NCI-H1694 treated with DMSO at 0.1 percent for 48 hours (cell line): ENCODE results near the gene ETV3.

ENCODE experiments used
- DNase-seq: peaks from one replicate; lab custom pipeline; 2025; lab: John Stamatoyannopoulos, UW

The ETV3 gene

DNA sequence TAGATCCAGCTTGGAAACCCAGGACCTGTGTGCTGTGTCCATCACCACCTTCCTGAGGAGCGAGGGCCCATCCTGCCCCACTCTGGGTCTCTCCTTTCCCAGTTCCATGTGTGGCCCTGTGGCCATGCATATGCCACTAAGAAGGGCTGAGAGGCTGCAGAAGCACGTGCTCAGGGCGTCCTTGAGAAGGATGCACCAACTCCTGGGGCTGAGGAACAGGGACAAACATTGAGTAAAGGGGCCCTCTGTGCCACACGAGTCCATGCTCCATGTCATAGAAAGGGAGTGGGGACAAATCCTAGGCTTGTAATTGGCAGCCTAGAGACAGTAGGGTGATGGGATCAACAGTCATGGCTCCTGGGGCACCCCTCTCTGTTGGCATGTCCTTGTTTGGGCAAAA is 47.0 kb downstream of the ETV3 start:
- DNase-seq = no peak

DNA sequence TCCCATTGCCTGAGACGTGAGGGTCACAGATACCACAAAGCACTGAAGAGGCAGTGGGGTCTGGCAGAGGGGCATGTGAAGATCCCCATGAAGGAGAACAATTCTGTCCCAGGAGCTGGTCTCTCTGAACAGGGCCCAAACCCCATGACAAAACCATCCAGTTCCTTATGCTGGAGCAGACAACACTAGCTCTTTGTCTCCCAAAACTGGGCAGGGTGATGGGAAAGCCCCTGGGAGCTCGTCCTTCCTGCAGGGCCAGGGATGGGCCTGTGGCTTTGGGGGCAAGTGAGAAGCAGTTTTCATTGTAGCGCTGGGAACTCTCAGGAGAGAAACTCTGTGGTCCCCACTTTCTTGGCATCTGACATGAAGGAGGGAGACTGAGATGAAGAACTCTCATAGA is 47.4 kb downstream of the ETV3 start:
- DNase-seq = no peak

DNA sequence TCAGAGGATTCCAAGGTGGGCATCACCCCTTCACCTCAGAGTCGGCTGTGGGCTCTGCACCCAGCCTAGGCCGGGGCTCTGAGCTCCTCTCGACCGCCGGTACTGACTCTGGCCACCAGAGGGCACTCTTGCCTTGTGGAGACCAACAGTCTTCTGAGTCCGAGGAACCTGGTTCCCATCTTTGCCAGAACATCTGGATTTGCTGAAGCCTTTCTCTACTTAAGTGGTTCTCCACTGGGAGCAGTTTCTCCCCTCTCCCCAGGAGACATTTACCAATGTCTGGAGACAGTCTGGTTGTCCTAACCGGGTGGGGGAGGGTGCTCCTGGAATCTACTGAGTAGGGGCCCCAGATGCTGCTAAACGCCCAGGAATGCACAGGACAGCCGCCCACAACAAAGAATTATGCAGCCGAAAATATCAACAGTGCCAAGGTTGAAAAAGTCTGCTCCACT is 48.0 kb downstream of the ETV3 start:
- peak; percentile 58 for DNase-seq

DNA sequence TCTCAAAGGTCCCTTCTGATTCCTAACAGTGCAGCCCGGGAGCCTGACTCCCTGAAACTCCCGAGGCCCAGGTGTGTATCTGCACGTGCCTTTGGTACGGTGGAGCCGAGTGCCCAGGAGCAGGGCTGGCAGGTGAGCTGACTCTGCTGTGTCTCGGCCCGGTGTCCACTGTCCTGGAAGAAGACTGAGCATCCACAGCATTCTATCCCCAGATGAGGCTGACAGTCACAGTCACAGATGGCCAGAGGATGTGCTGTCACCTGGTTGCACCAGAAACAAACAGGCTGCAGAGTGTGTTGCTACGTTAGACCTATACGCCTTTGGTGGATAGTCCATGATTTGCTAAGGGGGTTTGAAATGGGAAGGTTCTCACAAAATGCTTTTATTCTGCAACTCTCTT is 48.4 kb downstream of the ETV3 start:
- no peak for DNase-seq

DNA sequence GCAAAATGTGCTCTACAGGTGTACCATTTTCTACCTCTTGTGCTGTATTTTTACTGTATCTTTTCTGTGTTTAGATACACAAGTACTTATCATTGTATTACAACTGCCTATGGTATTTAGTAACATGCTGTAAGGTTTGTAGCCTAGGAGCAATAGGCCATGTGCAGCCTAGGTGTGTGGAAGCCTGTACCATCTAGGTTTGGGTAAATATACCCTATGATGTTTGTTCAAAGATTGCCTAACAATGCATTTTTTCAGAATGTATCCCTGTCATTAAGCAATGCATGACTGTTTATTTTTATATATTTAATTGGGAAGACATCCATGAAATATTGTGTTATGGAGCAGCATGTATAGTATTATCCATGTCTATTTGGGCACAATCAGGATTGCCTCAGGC is 49.6 kb downstream of the ETV3 start:
- DNase-seq = no peak

DNA sequence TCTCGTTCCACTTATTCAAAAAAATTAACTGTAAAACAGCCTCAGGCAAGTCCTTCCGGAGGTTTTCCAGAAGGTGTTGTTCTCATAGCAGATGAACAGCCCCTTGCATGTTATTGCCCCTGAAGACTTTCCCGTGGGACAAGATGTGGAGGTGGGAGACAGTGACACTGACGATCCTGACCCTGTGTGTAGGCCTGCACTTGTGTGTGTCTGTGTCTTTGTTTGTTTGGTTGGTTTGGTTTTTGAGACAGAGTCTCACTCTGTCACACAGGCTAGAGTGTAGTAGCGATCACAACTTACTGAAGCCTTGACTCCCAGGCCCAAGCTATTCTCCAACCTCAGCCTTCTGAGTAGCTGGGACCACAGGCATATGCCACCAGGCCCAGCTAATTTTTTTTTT is 51.2 kb downstream of the ETV3 start:
- no peak for DNase-seq

DNA sequence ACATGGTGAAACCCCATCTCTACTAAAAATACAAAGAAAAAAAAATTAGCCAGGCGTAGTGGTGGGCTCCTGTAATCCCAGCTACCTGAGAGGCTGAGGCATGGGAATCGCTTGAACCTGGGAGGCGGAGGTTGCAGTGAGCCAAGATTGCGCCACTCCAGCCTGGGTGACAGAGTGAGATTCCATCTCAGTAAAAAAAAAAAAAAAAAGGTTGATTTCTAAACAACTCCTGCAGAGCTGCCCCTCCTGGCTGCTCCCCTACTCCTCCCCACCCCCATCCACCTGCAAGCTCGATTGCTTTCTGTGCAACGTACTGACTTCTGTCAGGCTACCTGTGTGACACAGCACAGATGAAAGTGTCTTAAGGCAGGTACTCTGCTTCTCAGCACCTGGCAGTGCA is 51.9 kb downstream of the ETV3 start:
- no peak for DNase-seq

DNA sequence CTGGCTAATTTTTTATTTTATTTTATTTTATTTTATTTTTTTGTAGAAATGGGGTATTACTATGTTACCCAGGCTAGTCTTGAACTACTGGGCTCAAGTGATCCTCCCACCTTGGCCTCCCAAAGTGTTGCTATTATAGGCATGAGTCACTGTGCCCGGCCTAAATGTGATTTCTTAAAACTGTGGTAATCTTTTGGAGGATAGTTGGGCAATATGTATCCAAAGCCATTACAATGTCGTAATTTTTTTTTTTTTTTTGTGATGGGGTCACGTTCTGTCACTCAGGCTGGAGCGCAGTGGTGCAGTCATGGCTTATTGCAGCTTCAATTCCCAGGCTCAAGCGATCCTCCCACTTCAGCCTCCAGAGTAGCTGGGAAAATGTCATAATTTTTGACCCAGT is 52.8 kb downstream of the ETV3 start:
- no peak for DNase-seq

DNA sequence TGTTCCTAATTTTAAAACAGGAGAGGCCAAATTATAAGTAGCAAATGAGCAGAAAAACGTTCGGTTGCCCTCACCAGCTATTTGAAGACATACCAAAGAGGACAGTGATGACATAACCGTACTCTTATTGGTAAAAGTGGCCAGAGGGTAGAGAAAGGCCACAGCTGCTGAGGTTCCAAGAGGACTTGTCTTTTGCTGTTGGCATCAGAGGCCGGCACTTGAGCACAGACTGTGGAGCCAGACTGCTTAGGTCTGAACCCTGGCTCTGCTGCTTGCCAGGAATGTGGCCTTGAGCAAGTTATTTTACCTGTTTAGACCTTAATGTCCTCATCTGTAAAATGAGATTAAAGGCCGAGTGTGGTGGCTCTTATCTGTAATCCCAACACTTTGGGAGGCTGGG is 53.5 kb downstream of the ETV3 start:
- no peak for DNase-seq

DNA sequence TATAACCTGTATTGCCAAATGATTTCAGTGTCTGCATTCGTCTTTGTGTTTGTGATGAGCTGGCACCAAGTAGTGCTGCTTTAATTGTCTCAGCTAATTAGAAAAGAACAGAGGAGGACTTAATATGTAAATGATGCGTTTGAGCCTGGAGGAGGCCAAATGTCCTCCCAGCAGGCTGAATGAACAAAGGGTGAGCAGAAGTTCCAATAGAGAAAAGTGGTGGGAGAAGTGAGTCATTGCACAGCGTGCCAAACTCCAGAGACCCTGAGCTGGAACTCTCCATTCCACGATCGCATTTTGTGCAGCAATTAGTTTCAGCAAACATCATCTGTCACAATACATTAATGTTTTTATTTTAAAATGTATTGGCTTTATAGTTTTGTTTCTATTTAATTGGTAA is 56.5 kb downstream of the ETV3 start:
- DNase-seq = no peak

DNA sequence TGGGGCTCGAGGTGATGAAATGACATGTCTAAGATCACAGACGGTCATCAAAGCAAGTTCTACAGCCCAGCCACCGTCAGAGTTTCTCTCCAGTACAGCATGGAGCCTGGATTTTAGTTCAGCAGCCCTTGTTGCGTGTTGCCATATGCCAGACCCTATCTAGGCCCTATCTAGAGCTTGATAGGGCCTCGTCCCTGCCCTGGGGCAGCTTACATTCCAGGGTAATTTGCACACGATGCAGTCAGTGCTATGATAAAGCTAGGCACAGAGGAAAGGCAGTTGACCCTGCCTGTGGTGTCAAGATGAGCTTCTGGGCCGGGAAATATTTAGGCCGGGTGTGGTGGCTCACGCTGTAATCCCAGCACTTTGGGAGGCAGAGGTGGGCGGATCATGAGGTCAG is 57.5 kb downstream of the ETV3 start:
- no peak for DNase-seq

DNA sequence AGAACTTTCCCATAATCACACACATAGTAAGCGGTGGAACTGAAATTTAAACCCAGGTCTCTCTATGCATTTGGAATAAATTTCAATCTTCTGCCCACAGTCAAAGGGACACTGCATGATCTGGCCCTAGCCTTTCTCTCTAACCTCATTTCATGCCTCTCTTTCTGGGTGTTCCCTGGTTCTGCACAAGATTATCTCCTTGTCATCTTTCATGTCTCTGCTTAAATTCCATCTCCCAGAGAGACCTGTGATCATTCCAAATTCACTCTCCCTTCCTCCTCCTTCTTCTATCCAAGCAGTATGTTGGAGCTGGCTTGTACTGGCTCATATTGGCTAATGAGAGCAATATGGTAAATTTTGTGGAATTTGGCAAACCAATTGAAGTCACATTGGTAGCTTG is 60.8 kb downstream of the ETV3 start:
- DNase-seq = no peak

DNA sequence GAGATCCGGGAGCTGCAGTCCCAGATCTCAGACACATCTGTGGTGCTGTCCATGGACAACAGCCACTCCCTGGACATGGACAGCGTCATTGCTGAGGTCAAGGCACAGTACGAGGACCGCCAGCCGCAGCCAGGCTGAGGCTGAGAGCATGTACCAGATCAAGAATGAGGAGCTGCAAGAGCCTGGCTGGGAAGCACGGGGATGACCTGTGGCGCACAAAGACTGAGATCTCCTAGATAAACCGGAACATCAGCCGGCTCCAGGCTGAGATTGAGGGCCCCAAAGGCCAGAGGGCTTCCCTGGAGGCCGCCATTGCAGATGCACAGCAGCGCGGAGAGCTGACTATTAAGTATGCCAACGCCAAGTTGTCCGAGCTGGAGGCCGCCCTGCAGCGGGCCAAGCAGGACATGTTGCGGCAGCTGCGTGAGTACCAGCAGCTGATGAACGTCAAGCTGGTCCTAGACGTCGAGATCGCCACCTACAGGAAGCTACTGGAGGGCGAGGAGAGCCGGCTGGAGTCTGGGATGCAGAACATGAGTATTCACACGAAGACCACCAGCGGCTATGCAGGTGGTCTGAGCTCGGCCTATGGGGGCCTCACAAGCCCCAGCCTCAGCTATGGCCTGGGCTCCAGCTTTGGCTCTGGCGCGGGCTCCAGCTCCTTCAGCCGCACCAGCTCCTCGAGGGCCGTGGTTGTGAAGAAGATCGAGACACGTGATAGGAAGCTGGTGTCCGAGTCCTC is 64.1 kb downstream of the ETV3 start:
- DNase-seq = peak; percentile 47
